ENCODE results near the gene TF. TPM values are rescaled to one million over a fixed set of nuclear protein-coding genes. Genes with fewer than 3 reads are reported as not detected.
"Not testable (repeated sequence)": the region's sequence is repeated elsewhere in the genome, so short reads cannot be mapped to it uniquely, and the experiment has no call there.

TF gene
- total RNA-seq, result 15.7 TPM
- long read RNA-seq, full-length matches to known transcripts, result 6 of 6 reads
- long read RNA-seq, partial matches to known transcripts, result 0 of 6 reads
- long read RNA-seq, other reads (novel, unspliced or antisense), result 0 of 6 reads

DNA sequence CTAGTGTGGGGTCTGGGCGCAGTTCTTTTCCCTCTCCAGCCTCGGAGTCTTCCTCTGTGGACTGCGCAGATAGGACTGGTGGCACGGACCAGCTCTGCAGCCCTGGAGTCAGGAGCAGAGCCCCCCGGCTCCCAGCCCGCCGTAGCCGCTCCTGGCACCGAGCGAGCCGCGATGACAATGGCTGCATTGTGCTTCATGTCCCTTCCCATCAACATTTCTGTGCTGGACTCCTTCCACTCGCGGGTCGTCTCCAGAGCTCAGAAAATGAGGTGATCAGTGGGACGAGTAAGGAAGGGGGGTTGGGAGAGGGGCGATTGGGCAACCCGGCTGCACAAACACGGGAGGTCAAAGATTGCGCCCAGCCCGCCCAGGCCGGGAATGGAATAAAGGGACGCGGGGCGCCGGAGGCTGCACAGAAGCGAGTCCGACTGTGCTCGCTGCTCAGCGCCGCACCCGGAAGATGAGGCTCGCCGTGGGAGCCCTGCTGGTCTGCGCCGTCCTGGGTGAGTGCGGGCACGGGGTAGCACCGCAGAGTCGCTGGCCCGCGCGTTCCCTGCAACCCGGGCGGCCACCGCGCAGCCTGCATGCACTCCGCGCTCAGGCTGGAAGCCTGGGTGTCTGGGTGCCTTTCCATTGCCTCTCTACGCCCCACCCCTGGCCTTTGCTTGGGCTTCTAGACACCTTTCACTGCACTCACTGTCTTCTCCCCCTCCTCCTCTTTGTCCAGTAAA is at the start of gene TF:
Gene TF, plus strand, starts transcription at position 413 of the 731 bp plus-strand sequence. Its CDS starts 48 bp downstream, at position 461.
- intact Hi-C loops (cut with DNase I), result no loop called here
- ATAC-seq (no peak), DNase-seq (ENCODE audit: missing footprints) (no peak)

DNA sequence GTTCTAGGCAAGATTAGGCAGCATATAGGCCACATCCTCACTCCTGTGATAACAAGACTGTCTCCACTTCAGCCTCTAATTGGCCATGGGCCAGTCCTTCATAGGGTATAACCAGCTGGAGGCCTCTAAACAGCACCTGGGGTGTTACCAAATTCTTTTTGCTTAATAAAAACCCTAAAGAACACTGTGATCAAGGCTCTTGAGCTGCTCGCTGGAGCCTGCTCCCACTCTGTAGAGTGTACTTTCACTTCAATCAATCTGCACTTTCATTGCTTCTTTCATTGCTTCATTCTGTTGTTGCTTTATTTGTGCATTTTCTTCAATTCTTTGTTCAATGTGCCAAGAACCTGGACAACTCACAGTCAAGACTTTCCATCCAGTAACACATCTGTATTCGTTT is 48.2 kb upstream of the TF start:
- ATAC-seq (no peak), DNase-seq (ENCODE audit: missing footprints) (no peak)
- intact Hi-C loops (cut with DNase I), result no loop called here

DNA sequence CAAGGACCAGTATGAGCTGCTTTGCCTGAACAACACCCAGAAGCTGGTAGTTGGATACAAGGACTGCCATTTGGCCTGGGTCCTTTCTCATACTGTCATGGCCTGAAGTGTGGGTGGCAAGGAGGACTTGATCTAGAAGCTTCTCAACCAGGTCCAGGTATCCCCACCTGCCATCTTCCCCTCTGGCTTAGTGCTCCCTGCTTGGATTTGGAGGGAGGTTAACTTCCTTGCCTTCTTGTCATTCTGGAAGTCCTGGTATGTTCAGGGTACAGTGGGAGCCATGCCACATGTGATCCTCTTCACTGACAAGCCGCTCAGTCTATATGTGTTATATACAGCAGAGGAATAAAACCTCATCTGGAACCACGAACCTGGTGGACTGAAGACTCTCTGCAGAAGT is 46.7 kb upstream of the TF start:
- ATAC-seq, result no peak
- intact Hi-C loops (cut with DNase I), result no loop called here
- no peak for DNase-seq (ENCODE audit: missing footprints)

DNA sequence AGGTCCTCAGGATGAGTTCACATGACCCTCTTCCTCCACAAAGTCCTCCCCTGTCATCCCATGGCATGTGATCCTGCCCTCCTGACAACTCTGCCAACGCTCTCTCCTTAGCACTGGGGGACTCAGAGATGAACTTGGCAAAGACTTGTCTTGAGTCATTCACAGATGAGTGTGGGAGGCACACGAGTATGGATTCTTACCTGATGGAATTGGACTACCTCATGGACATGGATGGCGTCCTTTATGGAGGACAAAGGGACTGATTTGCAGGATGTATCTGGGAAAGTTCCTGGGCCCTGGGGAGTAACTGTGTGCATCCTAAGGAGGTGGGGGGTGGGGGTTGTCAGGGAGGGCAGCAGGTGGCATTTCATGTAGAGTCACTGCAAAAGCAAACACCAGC is 46.3 kb upstream of the TF start:
- intact Hi-C loops (cut with DNase I), result no loop called here
- DNase-seq (ENCODE audit: missing footprints), result no peak
- ATAC-seq, result no peak

DNA sequence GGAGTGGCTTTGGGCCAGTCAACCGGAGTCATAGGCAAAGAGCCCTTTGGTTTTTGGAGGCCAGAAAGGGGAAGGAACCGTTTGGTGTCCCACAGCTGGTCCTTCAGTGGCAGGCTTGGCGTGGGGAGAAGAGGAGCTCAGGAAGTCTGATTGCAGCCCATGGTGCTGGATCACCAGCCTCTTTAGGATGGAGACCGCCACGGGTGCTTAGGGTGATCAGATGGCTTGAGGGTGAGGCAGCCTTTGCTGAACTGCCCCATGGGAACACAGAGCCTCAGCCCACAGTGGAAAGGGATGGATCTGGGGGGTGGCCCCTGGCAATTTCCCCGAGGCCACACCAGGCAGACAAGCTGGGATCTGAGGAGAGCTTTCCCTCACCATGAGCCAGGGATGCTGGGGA is 45.8 kb upstream of the TF start:
- intact Hi-C loops (cut with DNase I), result no loop called here
- no peak for ATAC-seq
- no peak for DNase-seq (ENCODE audit: missing footprints)

DNA sequence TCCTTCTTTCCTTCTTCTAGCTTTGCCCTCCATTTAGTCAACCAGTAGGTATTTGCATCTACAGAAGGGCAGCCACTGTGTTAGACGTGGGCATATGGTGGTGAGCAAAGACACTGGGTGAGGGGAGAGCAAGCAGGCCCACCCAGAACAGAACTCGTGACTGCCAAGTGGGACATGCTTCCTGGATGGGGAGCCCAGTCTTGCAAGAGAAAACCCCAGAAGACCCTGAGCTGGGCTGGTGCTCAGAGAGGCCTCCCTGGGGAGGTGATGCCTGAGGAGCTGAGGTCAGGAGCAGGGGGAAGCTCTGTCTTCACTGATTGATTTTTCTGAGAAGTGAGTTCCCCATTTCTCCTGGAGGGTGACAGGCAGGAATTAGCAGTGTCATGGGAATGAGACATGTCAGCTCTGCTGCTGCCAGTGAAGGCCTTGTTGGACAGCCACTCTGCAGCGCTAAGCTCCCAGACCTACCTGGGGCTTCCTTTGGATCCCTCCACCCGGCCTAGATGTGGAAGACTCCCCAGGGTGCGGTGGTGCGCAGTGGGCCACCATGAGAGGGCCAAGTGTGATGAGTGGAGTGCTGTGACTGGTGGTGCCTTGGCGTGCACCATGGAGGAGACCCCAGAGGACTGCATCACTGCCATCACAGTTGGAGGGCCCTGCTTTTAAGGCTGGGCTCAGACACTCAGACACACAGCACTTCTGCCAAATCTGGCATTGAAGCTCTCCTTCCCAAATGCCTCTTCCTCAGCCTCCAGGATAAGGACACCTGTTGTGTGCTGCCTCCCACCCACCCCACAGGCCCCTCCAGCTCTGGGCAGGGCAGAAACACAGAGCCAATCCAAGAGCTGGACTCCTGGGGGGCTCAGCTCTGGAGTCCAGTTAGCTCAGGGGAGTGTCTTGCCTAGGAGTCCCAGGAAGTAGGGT is 44.5 kb upstream of the TF start:
- ATAC-seq (no peak), DNase-seq (ENCODE audit: missing footprints) (no peak)
- intact Hi-C loops (cut with DNase I), result no loop called here

DNA sequence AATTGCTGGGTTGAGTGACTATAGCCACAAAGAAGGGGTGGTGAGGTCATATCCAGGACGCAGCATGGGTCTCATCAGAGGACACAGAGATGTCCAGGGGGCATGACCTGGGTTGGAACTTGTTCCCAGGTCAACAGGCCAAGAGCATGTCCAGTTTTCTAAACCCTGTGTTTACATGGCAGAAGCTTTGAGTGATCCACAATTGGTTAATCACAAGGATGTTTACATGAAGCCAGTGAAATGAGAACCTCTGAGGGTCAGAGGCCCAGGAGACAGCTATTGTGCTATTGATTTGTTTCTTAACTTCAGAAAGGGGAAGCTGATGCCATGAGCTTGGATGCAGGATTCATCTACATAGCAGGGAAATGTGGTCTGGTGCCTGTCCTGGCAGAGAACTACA is 42.3 kb upstream of the TF start:
- intact Hi-C loops (cut with DNase I), result no loop called here
- no peak for ATAC-seq
- no peak for DNase-seq (ENCODE audit: missing footprints)

DNA sequence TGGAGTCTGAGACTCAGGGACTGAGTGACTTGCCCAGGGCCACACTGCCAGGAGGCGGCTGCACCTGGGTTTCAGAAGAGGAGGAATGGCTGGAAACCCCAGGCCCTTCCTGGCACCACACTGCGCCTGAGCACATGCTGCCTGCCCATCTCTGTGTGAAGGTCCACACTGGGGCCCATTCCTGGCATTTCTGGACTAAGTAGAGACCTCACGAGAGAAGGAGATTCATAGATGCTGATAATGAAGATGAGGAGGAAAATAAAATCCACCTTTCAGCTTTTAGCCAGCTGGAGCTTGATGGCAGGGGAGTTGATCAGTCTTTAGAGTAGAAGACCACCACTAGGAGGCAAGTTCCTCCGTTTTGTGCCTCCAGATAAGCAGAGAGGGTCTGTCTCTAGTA is 40.2 kb upstream of the TF start:
- intact Hi-C loops (cut with DNase I), result no loop called here
- no peak for DNase-seq (ENCODE audit: missing footprints)
- ATAC-seq, result no peak

DNA sequence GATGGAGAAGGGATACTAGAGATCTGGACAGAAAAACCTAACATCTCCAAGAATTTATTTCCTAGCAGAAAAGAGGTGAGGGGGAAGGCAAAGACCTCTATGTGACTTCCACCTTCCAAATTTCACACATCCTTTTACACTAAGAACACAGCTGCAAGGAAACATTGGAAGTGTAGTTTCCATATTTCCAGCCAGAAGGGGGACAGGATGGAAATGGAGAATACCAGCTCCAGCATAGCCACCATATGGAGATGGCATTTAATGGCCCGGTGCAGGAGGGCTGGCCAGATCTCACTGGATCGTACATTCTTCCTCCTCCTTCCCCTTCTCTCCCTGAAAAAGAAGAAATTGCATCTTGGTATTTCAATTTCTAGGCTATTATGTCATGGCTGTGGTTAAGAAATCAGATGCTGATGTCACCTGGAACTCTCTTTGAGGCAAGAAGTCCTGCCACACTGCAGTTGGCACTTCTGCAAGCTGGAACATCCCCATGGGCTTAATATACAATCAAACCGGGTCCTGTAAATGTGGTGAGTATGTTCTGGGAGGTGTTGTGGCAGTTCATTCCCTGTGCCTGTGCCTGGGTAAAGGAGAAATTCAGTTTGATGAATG is 36.9 kb upstream of the TF start:
- DNase-seq (ENCODE audit: missing footprints), result no peak
- ATAC-seq, result no peak
- intact Hi-C loops (cut with DNase I), result no loop called here

DNA sequence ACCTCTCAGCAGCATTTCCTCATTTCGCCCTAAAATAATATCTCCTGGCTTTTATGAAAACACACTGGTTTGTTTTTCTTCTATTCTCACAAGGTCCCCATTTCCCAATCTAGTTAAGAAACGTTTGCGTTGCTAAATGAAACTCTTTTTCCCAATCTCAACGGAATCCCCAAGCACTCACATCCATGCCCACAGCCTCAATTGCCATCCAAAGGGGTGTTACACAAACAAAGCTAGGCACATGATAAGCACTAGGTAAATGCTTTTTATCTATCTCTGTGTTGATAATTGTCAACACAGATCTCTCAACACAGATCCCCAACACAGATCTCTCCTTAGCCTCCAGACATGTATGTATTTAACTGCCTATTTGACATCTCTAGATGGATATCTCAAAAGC is 35.2 kb upstream of the TF start:
- ATAC-seq (no peak), DNase-seq (ENCODE audit: missing footprints) (no peak)
- intact Hi-C loops (cut with DNase I), result no loop called here

DNA sequence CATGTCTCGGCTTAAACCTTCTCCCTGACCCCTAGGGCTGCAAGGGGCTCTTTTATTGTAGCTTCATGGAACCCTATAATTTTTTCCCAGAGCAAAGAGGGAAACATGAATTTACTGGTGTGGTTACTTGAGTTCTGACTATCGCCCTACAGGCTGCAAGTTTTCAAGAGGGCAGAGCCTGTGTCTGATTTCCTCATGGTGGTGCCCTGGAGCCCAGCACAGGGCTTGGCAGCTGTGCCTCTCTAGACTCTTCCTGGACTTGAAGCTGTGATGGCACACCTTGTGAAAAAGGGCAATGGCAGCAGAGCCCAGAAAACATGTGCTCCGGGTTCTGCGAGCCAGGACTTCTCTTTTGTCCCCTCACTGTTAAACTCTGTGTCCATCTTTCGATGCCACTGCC is 34.2 kb upstream of the TF start:
- intact Hi-C loops (cut with DNase I), result no loop called here
- ATAC-seq, result no peak
- no peak for DNase-seq (ENCODE audit: missing footprints)

DNA sequence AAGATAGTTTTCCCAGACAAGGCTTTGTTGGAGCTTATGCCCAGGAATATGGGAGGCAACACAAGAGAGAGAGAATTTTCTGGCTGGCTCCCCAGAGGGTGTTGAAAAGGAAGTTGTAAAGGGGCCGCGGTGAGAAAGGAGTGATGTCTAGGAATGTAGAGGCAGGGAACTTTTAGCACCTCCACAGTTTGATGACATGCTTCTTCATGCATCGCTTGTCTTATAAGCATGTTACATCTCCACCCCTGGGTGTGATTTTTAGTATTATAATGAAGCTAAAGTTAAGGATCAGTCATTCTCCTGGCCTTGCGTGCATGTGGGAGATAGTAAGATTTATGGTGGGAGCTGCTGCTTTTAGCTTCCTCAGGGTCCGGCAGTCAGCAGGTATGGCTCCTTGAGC is 32.8 kb upstream of the TF start:
- intact Hi-C loops (cut with DNase I), result no loop called here
- DNase-seq (ENCODE audit: missing footprints), result no peak
- no peak for ATAC-seq

DNA sequence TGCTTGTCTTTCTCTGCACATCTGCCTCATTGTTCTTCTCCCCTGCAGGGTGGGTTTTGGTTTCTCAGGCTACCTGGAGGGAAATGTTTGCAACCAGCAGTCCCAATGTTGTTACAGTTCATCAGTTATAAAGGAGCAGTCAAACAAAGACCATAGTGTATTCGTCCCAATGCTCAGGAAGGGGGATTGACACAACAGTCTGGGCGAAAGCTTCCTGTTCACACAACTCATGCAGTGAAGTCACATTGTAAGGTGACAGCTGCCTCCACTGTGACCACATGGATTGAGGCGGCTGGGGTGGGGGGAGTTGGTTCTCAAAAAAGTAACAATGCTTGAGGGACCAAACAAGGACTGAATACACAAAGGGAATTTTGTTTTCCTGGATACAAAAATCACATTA is 28.8 kb upstream of the TF start:
- intact Hi-C loops (cut with DNase I), result no loop called here
- no peak for DNase-seq (ENCODE audit: missing footprints)

DNA sequence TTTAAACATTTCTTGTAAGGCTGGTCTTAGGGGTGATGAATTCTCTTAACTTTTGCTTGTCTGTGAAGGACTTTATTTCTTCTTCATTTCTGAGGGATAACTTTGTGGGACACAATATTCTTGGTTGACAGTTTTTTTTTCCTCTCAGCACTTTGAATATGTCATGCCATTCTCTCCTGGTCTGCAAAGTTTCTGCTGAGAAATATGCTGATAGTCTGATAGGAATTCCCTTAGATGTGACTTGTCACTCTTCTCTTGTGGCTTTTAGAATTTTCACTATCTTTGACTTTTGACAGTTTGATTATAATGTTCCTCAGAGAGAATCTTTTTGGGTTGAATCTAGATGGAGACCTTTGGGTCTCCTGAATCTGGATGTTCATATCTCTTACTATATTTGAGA is 23.3 kb upstream of the TF start:
- intact Hi-C loops (cut with DNase I), result no loop called here
- ATAC-seq (no peak), DNase-seq (ENCODE audit: missing footprints) (no peak)

More for the DNA sequence above, 28.8 kb upstream of the TF start:
- ATAC-seq, result no peak

DNA sequence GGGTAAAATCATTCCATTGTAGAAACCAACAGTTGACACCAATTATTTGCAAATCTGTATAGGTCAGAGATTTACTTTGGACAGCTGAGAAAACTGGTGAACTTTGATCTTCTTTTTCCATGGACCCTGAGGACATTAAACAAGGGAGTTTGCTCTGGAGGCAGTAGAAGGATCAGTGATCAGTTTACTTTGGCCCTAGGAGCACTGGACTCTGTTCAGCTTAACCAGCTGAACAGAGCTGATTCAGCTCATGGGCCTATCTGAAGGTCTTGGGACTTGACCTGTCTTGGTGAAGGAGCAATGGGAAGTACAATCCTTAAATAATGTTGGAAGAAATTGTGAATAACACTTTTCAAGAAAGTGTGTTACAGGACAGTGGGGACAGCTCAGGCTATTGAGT is 15.2 kb upstream of the TF start:
- ATAC-seq, result no peak
- intact Hi-C loops (cut with DNase I), result no loop called here
- no peak for DNase-seq (ENCODE audit: missing footprints)

DNA sequence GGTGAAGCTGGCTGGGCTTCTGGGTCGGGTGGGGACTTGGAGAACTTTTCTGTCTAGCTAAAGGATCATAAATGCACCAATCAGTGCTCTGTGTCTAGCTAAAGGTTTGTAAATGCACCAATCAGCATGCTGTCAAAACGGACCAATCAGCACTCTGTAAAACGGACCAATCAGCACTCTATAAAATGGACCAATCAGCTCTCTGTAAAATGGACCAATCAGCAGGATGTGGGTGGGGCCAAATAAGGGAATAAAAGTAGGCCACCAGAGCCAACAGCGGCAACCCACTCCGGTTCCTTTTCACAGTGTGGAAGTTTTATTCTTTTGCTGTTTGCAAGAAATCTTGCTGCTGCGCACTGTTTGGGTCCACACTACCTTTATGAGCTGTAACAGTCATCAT is 14.0 kb upstream of the TF start:
- DNase-seq (ENCODE audit: missing footprints); intact Hi-C loops (cut with DNase I); ATAC-seq: not testable (repeated sequence)

DNA sequence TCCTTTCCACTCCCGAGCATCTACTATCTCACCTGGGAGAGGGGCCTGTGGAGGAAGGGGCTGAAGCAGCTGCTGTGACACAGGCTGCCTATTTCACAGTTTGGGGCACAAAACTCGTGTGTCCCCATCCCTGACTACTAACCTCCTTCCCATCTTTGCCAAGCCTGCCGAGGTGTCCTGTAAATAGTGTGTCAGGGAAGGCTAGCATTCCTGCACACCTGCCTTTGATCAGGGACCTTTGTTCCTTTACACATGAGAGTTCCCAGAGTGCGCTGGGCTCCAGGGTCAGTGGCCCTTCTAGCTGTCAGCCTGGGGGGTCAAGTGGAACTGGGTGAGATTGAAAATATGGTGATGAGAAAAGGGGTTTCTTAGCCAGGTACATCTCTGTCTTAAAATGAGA is 13.0 kb upstream of the TF start:
- ATAC-seq (no peak), DNase-seq (ENCODE audit: missing footprints) (no peak)
- intact Hi-C loops (cut with DNase I), result no loop called here

DNA sequence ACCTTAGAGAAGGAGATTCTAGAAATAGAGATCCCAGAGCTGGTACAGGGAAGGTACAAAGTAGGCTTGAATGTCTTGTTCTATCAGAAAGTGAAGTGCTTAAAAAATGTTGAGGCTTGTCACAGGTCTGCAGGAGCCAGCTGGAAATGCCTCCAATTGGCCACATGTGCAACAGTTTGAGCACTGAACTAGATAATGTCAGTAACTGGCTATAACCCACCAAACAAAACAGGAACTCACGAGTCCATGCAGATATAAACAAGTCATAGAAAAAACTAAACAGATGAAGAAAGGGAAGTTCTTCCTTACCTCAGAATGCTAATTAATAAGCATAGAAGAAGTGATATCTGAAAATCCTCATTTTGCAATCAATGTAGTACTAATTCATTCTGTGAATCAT is 11.9 kb upstream of the TF start:
- ATAC-seq (no peak), DNase-seq (ENCODE audit: missing footprints) (no peak)
- intact Hi-C loops (cut with DNase I), result no loop called here

DNA sequence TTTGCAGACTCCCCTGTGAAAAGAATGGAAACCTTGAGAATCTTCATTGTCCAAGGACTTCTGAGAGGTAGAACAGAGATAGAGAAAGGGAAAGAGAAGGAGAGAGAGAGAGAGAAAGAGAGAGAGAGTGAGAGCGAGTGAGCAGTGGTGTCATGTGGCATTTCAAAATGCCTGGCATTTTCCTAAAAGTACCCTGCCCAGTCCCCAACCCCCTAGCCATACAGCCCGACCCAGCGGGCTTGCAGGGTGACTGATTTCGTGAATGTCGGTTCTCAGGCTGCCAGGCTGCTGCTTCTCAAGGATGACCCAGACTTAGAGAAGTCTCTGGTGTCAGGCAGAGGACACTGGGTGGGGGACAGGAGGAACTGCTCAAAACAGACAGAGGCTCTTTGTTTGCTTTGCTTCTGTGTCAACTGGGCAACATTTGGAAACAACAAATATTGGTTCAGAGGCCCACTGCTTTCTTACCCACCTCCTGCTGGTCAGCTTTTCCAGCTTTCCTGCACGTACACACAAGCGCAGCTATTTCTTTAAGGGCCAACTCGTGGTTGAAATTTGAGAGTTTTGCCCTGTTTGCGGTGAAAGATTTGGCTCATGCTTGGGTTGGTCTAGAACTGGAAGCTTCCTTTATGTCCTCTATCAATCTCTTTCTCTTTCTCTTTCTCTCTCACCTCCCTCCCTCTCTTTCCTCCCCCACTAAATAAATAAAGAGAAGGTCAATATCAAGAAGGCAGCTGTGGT is 3.7 kb upstream of the TF start:
- ATAC-seq (no peak), DNase-seq (ENCODE audit: missing footprints) (no peak)
- intact Hi-C loops (cut with DNase I), result no loop called here

All from Right ventricle myocardium inferior (tissue), 1 donor.